HepG2 (cell line): ENCODE measurements around the gene PEX5. TPM values are rescaled to one million over a fixed set of nuclear protein-coding genes. Genes with fewer than 3 reads are reported as not detected.

Experiments used
- ATAC-seq: fragments of 200-7000 bp; cut with Tn5 transposase; 3 replicates; pipeline ENCODE4 v1.9.1; 2020; ENCODE audit warnings: mild to moderate bottlenecking, moderate library complexity
- BruUV-seq: library from RNA; stranded (reverse); fragments of 400-500 nt; replicated peaks from 2 replicates; lab custom pipeline; 2021; lab: Mats Ljungman, UMichigan
- CTCF ChIA-PET: fragments of 300-600 bp; formaldehyde crosslinking; extraction: SDS; loops from one replicate; lab custom pipeline; 2021; ENCODE audit warnings: low total read pairs, inconsistent platforms, low intra/inter-chr PET ratio; lab: Yijun Ruan, JAX
- POLR2A ChIA-PET: fragments of 350-600 bp; sonication (Branson Sonifier 250); formaldehyde crosslinking; loops from one replicate; lab custom pipeline; 2020; ENCODE audit warnings: antibody characterized with exemption, inconsistent platforms; lab: Yijun Ruan, JAX
- DNase-seq: peaks from one replicate; pipeline ENCODE4 v3.0.0-alpha.2; 2015; ENCODE audit warnings: low spot score
- FAIRE-seq: peaks from 3 replicates; lab custom pipeline; 2011; peaks lifted over from hg19 to GRCh38; lab: Jason Lieb, UNC
- H2AFZ ChIP-seq: one replicate; pipeline ENCODE4 v1.6.1; 2011; ENCODE audit warnings: low read length, inconsistent platforms
- H3K27ac ChIP-seq: fragments of 300-600 bp; 3 replicates; pipeline ENCODE4 v1.8.0; 2011; ENCODE audit warnings: mixed run types, mild to moderate bottlenecking, mixed read lengths, low read length, inconsistent platforms; ENCODE audit not compliant: insufficient read depth; ENCODE audit errors: extremely low read length
- H3K27me3 ChIP-seq, 2 experiments: fragments of 200-600 bp in 1 of 2; 2 replicates in 1 of 2; 3 replicates in 1 of 2; pipeline versions ENCODE4 v1.6.0 to v1.8.0; 2011; ENCODE audit warnings: low read length in 2 of 2, mild to moderate bottlenecking in 2 of 2, moderate library complexity in 2 of 2, inconsistent platforms in 1 of 2; ENCODE audit not compliant: insufficient read depth in 2 of 2, control insufficient read depth in 1 of 2
- H3K36me3 ChIP-seq, 2 experiments: fragments of 200-600 bp in 1 of 2; replicated peaks in 1 of 2; 2 replicates in 1 of 2; 3 replicates in 1 of 2; pipeline versions ENCODE4 v1.5.1 to v1.8.0; 2011; ENCODE audit warnings: low read length in 2 of 2, inconsistent platforms in 1 of 2; ENCODE audit not compliant: insufficient read depth in 2 of 2, control insufficient read depth in 1 of 2
- H3K4me1 ChIP-seq: 2 replicates; pipeline ENCODE4 v1.5.1; 2012; ENCODE audit warnings: low read length, inconsistent platforms; ENCODE audit not compliant: insufficient read depth
- H3K4me2 ChIP-seq: 2 replicates; pipeline ENCODE4 v1.6.0; 2011; ENCODE audit warnings: low read depth, low read length, inconsistent platforms
- H3K4me3 ChIP-seq, 3 experiments: fragments of 200-600 bp in 1 of 3; sonication (generic), shearing (Covaris generic) in 1 of 3; replicated peaks in 1 of 3; 2 replicates each; pipeline ENCODE4 v1.5.1; 2011 to 2016; ENCODE audit warnings: low read length in 3 of 3, inconsistent platforms in 2 of 3, low read depth in 2 of 3, mild to moderate bottlenecking in 2 of 3, control low read depth in 1 of 3, mixed read lengths in 1 of 3; ENCODE audit not compliant: insufficient read depth in 1 of 3
- H3K79me2 ChIP-seq: one replicate; pipeline ENCODE4 v1.6.1; 2011; ENCODE audit warnings: low read length, inconsistent platforms; ENCODE audit not compliant: insufficient read depth
- H3K9ac ChIP-seq: 2 replicates; pipeline ENCODE4 v1.6.0; 2011; ENCODE audit warnings: mild to moderate bottlenecking, low read depth, low read length, inconsistent platforms; ENCODE audit not compliant: insufficient read depth
- H3K9me3 ChIP-seq: 2 replicates; pipeline ENCODE4 v1.5.1; 2012; ENCODE audit warnings: mild to moderate bottlenecking, low read length
- H4K20me1 ChIP-seq: 2 replicates; pipeline ENCODE4 v1.6.0; 2011; ENCODE audit warnings: inconsistent platforms, mild to moderate bottlenecking, low read length, moderate library complexity; ENCODE audit not compliant: insufficient read depth
- AHDC1 ChIP-seq: sonication (generic); formaldehyde crosslinking; IDR thresholded peaks from 2 replicates; pipeline ENCODE4 v1.5.1; 2020; ENCODE audit warnings: mild to moderate bottlenecking, missing genetic modification reagents, borderline replicate concordance
- ARNT2 ChIP-seq: sonication (generic); formaldehyde crosslinking; IDR thresholded peaks from 2 replicates; pipeline ENCODE4 v1.8.0; 2022; ENCODE audit warnings: mild to moderate bottlenecking, low read depth, missing genetic modification reagents, moderate library complexity
- ASH2L ChIP-seq: fragments of 300-600, 200-600 bp; sonication (generic); IDR thresholded peaks from 2 replicates; pipeline ENCODE4 v1.7.0; 2017; ENCODE audit warnings: low read depth, mild to moderate bottlenecking, moderate library complexity, mixed read lengths, low read length; ENCODE audit not compliant: insufficient read length
- FOXC1 ChIP-seq: sonication (generic); formaldehyde crosslinking; IDR thresholded peaks from 2 replicates; pipeline ENCODE4 v1.8.0; 2022; ENCODE audit warnings: mild to moderate bottlenecking, missing genetic modification reagents, borderline replicate concordance
- HES4 ChIP-seq: sonication (generic); formaldehyde crosslinking; IDR thresholded peaks from 2 replicates; pipeline ENCODE4 v1.9.0; 2021; ENCODE audit warnings: mild to moderate bottlenecking, missing genetic modification reagents, borderline replicate concordance
- HMGXB4 ChIP-seq, 2 experiments: sonication (generic) in 1 of 2; formaldehyde crosslinking in 1 of 2; IDR thresholded peaks; 2 replicates each; pipeline versions ENCODE4 v1.4.0 to v1.6.1; 2018 to 2020; ENCODE audit warnings: missing genetic modification reagents in 2 of 2, borderline replicate concordance in 1 of 2, low read depth in 1 of 2, mild to moderate bottlenecking in 1 of 2, missing biosample characterization in 1 of 2
- KLF11 ChIP-seq: IDR thresholded peaks from 2 replicates; pipeline ENCODE4 v1.6.1; 2016; ENCODE audit warnings: missing compliant biosample characterization
- MYPOP ChIP-seq: sonication (generic); formaldehyde crosslinking; IDR thresholded peaks from 2 replicates; pipeline ENCODE4 v1.8.1; 2023; ENCODE audit warnings: mild to moderate bottlenecking, moderate library complexity, missing genetic modification reagents
- MZF1 ChIP-seq: sonication (generic); formaldehyde crosslinking; IDR thresholded peaks from 2 replicates; pipeline ENCODE4 v1.8.1; 2023; ENCODE audit warnings: mild to moderate bottlenecking, missing genetic modification reagents, borderline replicate concordance
- NR2F6 ChIP-seq, 2 experiments: IDR thresholded peaks; 2 replicates each; pipeline ENCODE4 v1.6.1; 2016; ENCODE audit warnings: antibody characterized with exemption in 1 of 2, mild to moderate bottlenecking in 1 of 2
- SMARCC2 ChIP-seq: fragments of 450-650 bp; IDR thresholded peaks from 2 replicates; pipeline ENCODE4 v1.6.1; 2017; ENCODE audit warnings: antibody characterized with exemption, mild to moderate bottlenecking
- U2AF2 ChIP-seq: fragments of 200-400 bp; formaldehyde crosslinking; IDR thresholded peaks from 2 replicates; pipeline ENCODE4 v1.6.1; 2017; ENCODE audit warnings: low read depth, mild to moderate bottlenecking, low read length
- ZNF263 ChIP-seq: sonication (generic); formaldehyde crosslinking; IDR thresholded peaks from 2 replicates; pipeline ENCODE4 v1.4.0; 2020; ENCODE audit warnings: missing genetic modification reagents
- ZSCAN12 ChIP-seq: sonication (generic); formaldehyde crosslinking; IDR thresholded peaks from 2 replicates; pipeline ENCODE4 v1.9.0; 2021; ENCODE audit warnings: mild to moderate bottlenecking, missing genetic modification reagents
- WGBS: methylation state at CpG from one replicate; pipeline ENCODE4 v1.1.6; 2017; ENCODE audit warnings: low lambda C conversion rate; 5-methylcytosine and 5-hydroxymethylcytosine counted together
- in situ Hi-C: cut with HindIII; loops from 2 replicates; pipeline ENCODE4 v1.10.0; 2017; ENCODE audit warnings: low pct_unique_long_range_greater_than_20kb; ENCODE audit not compliant: extremely low pct_ligation_motif_present
- intact Hi-C: fragments of 100-400 bp; cut with micrococcal nuclease; formaldehyde crosslinking; loops from one replicate; pipeline ENCODE4 v1.10.0; 2022; ENCODE audit not compliant: unreplicated experiment
- polyA plus RNA-seq, 8 experiments: library from polyadenylated mRNA; depleted of rRNA in 3 of 8; stranded (reverse) in 7 of 8; unstranded in 1 of 8; fragments of >200 nt; fragmentation: Illumina TruSeq in 4 of 8; extraction: Trizol in 4 of 8; gene quantifications; 2 replicates each; pipeline versions ENCODE4 v1.2.1 to v1.2.3, GENCODE V29; 2011 to 2016; ENCODE audit warnings: low read depth in 4 of 8, missing spikeins in 1 of 8, mixed read lengths in 1 of 8; ENCODE audit not compliant: insufficient read depth in 1 of 8
- total RNA-seq, 5 experiments: library from RNA; depleted of rRNA; stranded (reverse); fragments of >200 nt; fragmentation: Illumina TruSeq; extraction: Trizol; gene quantifications; 2 replicates each; pipeline ENCODE4 v1.2.3, GENCODE V29; 2016; ENCODE audit warnings: low read depth in 1 of 5

The PEX5 gene
- total and polyA plus RNA-seq, 2 of the 13 experiments (the other 11 are each of a cell fraction or from before 2014, with no cell fraction given), result 16.4 to 29.0 TPM

- Histone ChIP-seq H3K4me2 (no peak overlapping the region), H2AFZ (no peak overlapping the region), H4K20me1 (no peaks in the 10 kb centered on the region), H3K36me3 (peaks cover 27 to 61% of the 10 kb centered on the region in 2 experiments), H3K9me3 (no peaks in the 10 kb centered on the region), H3K27me3 (no peaks in the 10 kb centered on the region), H3K27ac (no peak overlapping the region), H3K79me2 (no peaks in the 10 kb centered on the region), H3K4me1 (no peaks in the 10 kb centered on the region; the same call in 1 of the 2 replicates), H3K4me3 (no peak overlapping the region), H3K9ac (no peak overlapping the region)
- FAIRE-seq (no peak), DNase-seq (no peak), ATAC-seq (no peak)
- intact Hi-C loops (no loop called here), in situ Hi-C loops (no loop called here)
- ChIA-PET POLR2A (no interaction called here), CTCF (no interaction called here)
- no TSS peak for BruUV-seq
- WGBS, result 96% methylated on average over 2 of the region's 6 CpGs
- TF ChIP-seq ZNF263 (CRISPR knock-in tag) (no peak), NR2F6 (IDR thresholded peaks at IDR 0.05) (no peak), NR2F6 (CRISPR knock-in tag; IDR thresholded peaks at IDR 0.05) (no peak), ARNT2 (CRISPR knock-in tag) (no peak), HES4 (CRISPR knock-in tag) (no peak), MYPOP (CRISPR knock-in tag) (no peak), SMARCC2 (no peak), KLF11 (no peak), ZSCAN12 (CRISPR knock-in tag) (no peak), ASH2L (no peak), AHDC1 (CRISPR knock-in tag) (no peak), U2AF2 (no peak), HMGXB4 (CRISPR knock-in tag; IDR thresholded peaks at IDR 0.05; ENCODE audit: borderline replicate concordance in 1 of 2, low read depth in 1 of 2) (no peak), FOXC1 (CRISPR knock-in tag) (no peak), MZF1 (CRISPR knock-in tag) (no peak)
These were observed 38.6 kb upstream of the PEX5 start for GRCh38 chr12:7150841-7151240.
